ENCODE results near the gene RUSF1. TPM values are rescaled to one million over a fixed set of nuclear protein-coding genes. Genes with fewer than 3 reads are reported as not detected.

Gene RUSF1
- 73.3 and 87.7 TPM in 2 replicates for total RNA-seq

DNA sequence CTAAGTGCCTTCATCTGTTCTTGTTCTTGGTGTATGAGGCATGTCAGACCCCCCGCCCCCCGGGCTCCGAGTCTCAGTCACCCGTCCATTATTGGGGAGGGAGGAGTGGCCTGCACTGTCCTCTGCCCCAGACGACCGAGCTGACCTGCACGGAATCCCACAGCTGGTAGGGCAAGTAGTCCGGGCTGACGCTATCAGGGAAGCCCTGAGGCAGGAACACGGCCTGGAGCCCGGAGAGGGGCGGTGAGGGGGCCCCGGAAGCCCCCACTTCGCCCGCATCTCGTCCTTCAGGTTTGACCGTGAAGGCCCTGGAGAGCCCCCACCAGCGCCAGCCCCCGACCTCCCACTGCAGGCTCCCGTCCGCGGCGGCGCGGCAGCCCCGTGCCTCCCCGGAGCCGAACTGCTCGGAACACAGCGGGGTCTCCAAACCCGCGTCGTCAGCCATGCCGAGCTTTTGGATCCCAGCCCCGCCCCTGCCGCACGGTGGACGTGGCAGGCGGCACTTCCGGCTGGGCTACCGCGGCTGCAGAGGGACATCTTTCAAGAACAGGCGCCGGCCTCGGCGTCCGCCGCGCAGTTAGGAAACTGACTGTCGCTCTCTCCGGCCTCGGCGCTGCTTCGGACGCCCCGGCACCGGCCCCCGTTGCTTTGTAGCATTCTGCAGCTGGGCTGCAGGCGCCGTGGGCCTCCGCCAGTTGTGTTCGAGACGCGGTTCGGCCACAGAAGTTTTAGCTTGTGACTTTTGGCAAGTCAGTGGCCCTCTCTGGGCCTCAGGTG, at the start of gene RUSF1:
Gene RUSF1, minus strand, starts transcription at position 463 of the 777 bp plus-strand sequence. Its CDS starts 18 bp downstream, at position 445.

DNA sequence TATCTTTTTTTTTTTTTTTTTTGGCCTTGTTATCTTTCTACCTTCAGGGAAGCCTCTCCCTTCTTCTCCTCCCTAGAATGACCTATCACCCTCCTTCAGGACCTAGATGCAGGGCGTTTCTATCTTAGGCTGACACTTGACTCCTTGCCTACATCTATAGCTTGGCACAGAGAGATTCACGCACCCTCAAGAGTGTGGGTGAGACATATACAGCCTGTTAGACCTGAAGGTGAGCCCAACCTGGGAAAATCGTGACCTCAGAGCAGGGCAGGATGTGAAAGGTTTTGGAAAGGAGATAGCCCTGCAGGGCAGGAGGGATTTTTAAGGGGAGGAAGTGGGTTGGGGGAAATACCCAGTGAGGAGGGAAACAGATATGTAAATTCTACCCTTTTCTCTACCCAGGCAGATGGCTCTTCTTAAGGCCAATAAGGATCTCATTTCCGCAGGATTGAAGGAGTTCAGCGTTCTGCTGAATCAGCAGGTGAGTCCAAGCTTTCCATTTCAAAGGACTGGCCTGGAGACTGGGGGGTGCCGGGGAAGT, 19.6 kb upstream of the RUSF1 start, which contains the start of gene AHSP:
Gene AHSP, plus strand, starts transcription at position 167 of the 541 bp plus-strand sequence. Its CDS starts 240 bp downstream, at position 407.

DNA sequence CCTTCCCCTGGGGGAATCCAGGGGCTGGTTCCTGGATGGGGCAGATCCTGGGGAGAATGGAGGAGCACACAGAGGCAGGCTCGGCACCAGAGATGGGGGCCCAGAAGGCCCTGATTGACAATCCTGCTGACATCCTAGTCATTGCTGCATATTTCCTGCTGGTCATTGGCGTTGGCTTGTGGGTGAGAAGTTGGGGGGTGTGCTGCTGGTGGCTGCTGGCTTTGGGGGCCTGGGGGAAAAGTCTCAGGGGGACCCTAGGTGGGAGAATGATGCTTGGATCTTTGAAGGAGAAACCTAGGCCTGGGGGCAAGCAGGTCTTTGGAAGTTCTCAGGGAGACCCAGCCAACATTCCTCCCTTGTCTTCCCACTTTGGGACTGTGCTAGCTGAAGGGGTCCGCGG, 25.1 kb downstream of the RUSF1 start, which contains the start of gene SLC5A2:
Gene SLC5A2, plus strand, starts transcription at position 43 of the 400 bp plus-strand sequence. Its CDS starts 14 bp downstream, at position 57.

DNA sequence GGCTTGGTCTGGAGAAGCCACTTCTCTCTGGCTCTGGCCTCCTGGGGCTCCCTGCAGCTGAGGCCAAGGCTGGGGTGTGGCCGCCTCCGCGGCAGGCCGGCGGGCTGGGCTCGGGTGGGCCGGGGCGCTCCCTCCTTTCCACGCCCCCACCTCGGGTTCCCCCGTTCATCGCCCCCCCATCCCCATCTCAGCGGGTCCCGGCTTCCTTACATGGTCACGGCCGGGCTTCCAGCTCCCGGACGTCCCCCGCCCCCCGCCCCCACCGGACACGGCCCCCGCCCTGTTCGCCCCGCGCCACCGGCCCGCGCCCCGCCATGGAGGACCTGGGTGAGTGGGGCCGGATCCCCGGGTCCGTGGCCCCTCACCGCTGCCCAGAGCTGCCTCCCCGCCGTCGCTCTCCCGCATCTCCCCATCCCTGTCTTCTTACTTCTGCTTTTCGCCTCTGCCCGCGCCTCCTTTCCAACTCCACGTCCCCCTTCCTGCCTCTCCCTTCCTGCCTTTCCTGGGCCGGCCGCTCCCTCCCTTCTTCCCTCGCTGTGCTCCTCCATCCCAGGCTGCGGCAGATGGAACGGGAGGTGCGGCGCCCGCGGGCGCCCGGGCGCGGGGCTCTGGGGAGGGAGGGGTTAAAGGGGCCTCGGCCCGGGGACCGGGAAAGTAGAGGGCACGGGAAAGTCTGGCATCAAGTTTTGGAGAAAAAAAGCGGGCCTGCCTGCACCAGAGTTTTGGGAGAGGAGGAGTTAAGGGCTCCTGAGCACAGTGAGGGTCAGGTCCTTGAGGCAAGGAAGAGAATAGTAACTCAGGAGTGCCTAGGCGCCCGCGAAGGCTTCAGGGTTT, 36.1 kb downstream of the RUSF1 start, which contains the start of gene TGFB1I1:
Gene TGFB1I1, plus strand, starts transcription at position 278 of the 834 bp plus-strand sequence. Its CDS starts 37 bp downstream, at position 315.

GRCh38 chr16:31458844-31459686, 49.1 kb downstream of the RUSF1 start, which contains the start of gene ARMC5:
Gene ARMC5, plus strand, starts transcription at chr16:31459501. Its CDS starts 24 bp downstream, at chr16:31459525.

Other genes with a start within 250 kb of the RUSF1 start
- not detected in 2 replicates for gene ITGAM, start 248.4 kb downstream of the RUSF1 start, total RNA-seq
- 0.15 and 0.17 TPM in 2 replicates for gene ITGAX, start 153.2 kb downstream of the RUSF1 start, total RNA-seq
- gene ITGAD, start 115.1 kb downstream of the RUSF1 start, total RNA-seq, result not detected in 2 replicates
- gene COX6A2, start 80.0 kb downstream of the RUSF1 start, total RNA-seq, result not detected in 2 replicates
- gene ZNF843, start 65.6 kb downstream of the RUSF1 start, total RNA-seq, result 0.15 and 0.99 TPM in 2 replicates
- 8.9 and 12.6 TPM in 2 replicates for gene ARMC5, start 48.9 kb downstream of the RUSF1 start, total RNA-seq
- 51.1 and 51.6 TPM in 2 replicates for gene TGFB1I1, start 36.2 kb downstream of the RUSF1 start, total RNA-seq
- under 0.01 and 0.15 TPM in 2 replicates for gene SLC5A2, start 25.3 kb downstream of the RUSF1 start, total RNA-seq
- gene AHSP, start 19.5 kb upstream of the RUSF1 start, total RNA-seq, result not detected in 2 replicates

Data from smooth muscle cell of trachea (primary cell).